ENCODE results near the gene GLUD1.

Gene GLUD1

GRCh38 chr10:87000491-87000890, 94.2 kb downstream of the GLUD1 start:
- no peak for DNase-seq (ENCODE audit: extremely low read depth in 1 of 2, low read depth in 1 of 2)
